T-helper 1 cell (primary cell): Measurements from ENCODE around the gene PLSCR5.

Experiments
- DNase-seq, 5 donors: peaks; one replicate each; pipeline ENCODE4 v3.0.0-alpha.2; 2012 to 2020
- total RNA-seq, 4 donors: gene quantifications; one replicate each; lab custom pipeline; 2026; lab: John Stamatoyannopoulos, UW

PLSCR5 gene, protein sequence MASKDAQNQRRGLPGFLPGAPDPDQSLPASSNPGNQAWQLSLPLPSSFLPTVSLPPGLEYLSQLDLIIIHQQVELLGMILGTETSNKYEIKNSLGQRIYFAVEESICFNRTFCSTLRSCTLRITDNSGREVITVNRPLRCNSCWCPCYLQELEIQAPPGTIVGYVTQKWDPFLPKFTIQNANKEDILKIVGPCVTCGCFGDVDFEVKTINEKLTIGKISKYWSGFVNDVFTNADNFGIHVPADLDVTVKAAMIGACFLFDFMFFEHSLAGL
- 0 reads per million in 4 donors for total RNA-seq

DNA sequence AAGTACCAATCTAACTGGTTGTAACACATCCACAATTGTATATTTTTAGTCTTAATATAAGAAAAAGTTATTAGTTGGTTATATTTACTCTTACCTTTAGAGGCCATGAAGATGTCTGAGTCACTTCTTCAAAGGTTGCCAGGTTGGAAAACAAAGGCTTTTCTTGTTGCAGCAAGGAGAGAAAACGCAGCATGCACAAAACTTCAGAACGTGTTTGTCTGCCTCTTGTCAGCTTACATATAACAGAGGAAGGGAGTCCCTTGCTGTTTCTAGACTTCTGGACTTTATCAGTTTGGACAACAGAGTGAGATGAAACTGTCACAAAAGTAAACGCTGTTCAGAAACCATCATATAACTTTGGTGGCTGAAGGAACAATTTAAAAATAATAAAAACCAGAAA is at the start of gene PLSCR5:
Gene PLSCR5 (minus strand): TSS at position 241 of the 400 bp plus-strand sequence. CDS start 134 bp downstream, at position 107.
- no peak for DNase-seq

DNA sequence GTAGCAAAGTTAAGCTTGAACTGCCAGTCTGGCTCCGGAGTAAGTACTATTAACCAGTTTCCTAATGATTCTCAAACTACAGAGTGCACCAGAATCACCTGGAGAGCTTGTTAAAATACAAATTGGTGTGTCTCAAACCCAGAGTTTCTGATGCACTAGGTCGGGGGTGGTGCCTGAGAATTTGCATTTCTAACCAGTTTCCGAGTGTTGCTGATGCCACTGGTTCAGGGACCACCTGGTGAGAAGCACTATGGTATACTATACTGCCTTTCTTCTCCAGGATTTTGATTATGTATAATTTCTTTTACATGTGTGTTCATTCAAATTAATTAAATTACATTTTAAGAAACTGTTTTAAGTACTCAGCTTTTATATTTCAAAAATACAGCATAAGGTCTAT is 48.8 kb upstream of the PLSCR5 start:
- no peak for DNase-seq

- no peak for DNase-seq
These were observed 45.7 kb upstream of the PLSCR5 start for GRCh38 chr3:146650691-146651442.

DNA sequence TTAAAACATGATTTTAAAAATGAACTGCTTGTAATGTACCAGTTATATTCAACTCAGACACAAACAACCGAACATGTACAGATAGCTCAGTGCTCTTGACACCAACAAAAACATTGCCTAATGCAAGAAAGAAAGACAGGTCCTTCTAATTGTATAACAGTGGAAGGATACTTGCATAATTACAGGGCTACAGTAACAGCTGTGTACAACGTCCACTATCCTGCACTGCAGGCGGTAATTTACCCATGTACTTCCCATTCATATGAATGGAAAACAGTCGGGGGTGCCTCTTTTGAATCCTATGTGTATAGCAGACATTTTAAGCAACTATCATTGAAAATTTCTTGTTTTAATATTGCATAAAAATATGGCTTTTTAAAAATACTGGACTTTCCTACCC is 41.1 kb upstream of the PLSCR5 start:
- no peak for DNase-seq

GRCh38 chr3:146640955-146641867 is 36.1 kb upstream of the PLSCR5 start:
- peak in 1 of 5 donors; percentile 18 for DNase-seq

DNA sequence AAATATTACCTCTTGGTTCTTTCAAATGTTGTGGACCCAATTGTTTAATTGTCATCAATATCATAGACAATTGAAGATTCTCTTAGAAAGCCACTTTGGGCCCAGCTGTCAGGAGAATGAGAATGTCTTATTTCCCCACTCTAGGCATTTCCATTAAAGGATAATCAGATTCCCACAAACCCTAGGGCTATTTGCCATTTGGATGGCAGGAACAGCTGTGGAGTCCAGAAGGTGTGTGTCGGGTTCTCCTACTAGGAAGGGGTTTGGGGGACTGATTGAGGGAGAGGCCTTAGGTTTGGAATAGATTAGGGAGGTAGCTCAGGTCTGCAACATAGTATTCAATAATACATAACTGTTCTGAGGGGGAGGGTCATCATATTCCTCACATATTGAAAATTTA is 35.2 kb upstream of the PLSCR5 start:
- no peak for DNase-seq

DNA sequence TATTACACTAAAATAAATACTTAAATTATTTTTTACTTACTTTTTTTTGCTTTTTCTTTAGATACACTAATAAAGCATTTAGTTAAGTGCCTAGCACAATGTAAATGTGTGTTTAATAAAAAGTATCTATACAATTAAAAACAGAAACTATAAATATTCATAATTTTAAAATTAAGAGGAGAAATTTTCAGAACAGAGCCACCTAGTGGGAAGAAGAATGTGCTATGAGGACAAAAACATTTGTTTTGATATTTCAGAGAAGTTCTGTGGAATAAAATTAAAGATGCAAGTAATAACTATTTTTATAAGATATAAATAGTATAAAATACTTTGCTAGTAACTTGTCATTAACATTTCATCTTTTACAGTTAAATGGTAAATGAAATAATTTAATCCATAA is 33.6 kb upstream of the PLSCR5 start:
- DNase-seq, result no peak

GRCh38 chr3:146637871-146638270 is 32.7 kb upstream of the PLSCR5 start:
- DNase-seq, result no peak

DNA sequence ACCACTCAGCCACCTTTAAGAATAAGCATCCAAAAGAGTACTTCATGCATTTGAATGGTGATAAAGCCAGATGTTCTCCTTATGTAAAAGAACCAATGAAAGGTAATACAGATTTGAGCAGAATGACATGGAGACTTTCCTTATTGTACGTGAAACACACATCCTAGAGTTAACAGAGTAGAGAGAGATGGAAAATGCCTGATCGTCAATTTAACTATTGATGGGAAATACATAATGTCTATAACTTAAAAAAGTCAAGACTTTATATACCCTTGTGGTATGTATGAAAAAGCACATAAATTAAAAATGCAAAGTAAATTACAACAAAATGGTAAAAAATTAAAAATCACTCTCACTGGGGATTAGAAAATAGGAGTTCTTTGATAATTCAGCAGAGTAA is 31.7 kb upstream of the PLSCR5 start:
- no peak for DNase-seq

DNA sequence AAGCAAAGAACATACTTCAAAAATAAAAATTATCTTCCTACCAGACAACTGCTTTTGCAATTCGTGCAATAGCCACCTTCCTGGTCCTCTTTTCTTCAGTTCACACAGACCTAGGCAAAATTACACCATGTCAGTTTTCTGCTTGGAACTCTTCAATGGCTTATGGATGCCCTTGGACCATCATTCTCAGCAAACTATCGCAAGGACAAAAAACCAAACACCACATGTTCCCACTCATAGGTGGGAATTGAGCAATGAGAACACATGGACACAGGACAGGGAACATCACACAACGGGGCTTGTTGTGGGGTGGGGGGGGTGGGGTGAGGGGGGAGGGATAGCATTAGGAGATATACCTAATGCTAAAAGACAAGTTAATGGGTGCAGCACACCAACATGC is 29.2 kb upstream of the PLSCR5 start:
- no peak for DNase-seq

DNA sequence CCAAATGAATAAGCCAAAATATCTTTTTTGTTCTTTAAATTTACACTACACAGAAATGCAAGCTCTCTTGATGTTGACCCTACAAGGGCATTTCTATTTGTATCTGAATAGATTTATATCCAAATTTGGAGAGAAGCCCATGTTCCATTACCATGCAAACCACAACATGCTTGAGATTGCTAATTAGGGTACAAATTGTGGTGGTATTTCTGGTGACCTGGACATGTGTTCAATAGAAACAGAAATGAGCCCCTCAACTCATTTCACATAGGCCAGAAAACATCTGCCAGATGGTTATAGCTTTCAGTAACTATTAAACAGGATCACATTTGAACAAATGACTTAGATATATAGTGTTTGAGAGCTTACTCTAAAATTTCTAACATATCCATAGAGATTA is 23.5 kb upstream of the PLSCR5 start:
- DNase-seq, result no peak

- no peak for DNase-seq
These were observed 21.4 kb upstream of the PLSCR5 start for GRCh38 chr3:146626403-146627122.

GRCh38 chr3:146625186-146625775 is 20.1 kb upstream of the PLSCR5 start:
- no peak for DNase-seq

DNA sequence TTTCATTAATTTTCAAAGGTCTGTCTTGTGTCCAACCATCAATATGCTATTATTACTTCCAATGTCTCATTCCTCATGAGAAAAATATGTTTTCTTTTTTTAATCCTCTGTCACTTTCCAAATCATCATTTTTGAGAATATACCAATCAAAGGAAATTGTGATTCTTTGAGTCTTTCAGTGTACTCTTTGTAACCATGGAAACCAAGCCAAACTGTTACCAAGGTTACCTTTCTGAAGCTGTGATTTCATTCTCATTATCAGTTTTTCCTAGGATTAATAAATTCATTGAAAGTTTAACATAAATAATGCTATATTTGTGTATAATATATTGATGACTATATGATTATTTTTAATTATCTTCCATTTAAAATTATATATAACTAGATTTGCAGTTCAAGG is 16.6 kb upstream of the PLSCR5 start:
- DNase-seq, result no peak

DNA sequence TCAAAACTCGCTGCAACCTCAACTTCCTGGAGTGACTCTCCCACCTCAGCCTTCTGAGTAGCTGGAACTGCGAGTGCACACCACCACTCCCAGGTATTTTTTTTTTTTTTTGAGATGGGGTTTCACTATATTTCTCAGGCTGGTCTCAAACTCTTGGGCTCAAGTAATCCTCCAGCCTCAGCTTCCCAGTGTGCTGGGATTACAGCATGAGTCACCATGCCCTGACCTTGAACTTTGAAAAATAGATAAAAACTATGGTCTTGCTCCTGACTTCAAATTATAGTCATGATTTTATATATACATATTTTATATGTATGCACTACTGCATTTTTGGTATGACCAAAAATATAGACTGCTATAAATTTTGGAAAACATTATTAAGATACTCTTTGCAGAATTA is 6.9 kb upstream of the PLSCR5 start:
- no peak for DNase-seq

DNA sequence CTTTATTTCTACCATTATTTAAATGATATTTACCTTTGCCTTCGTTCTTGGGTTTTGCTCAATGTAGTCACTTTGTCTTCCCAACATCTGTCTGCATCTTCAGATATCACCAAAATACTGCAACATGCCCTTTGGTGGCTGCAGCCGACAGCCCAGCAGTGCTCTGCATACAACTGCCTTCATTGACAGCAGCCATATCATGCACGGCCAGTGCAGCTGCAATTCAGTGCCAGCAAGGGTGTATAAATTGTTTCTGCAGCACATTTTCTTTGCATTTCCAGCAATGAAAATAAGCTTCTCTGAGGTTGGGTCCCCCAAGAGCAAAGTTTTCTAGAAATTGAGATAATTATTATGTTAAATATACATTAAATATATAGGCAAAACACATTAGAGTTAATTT is 6.0 kb upstream of the PLSCR5 start:
- DNase-seq, result no peak

DNA sequence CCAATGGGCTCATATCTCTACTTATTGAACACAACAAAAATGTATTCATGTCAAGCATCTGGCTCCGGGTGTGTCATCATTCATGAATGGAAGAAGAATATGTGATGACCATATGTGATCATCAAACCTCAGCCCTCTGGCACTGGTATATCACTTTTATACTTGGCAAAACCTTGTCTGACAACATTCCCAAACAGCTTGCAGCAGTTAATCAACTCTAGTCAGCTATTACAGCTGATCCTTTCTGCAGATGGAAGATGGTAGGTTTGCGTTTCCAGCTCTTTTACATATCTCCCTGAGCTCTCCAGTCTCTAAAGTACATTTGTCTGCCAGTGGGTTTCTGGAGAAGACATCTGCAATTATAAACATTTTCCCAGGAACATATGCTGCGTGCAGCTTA is 6.6 kb downstream of the PLSCR5 start:
- DNase-seq, result no peak

DNA sequence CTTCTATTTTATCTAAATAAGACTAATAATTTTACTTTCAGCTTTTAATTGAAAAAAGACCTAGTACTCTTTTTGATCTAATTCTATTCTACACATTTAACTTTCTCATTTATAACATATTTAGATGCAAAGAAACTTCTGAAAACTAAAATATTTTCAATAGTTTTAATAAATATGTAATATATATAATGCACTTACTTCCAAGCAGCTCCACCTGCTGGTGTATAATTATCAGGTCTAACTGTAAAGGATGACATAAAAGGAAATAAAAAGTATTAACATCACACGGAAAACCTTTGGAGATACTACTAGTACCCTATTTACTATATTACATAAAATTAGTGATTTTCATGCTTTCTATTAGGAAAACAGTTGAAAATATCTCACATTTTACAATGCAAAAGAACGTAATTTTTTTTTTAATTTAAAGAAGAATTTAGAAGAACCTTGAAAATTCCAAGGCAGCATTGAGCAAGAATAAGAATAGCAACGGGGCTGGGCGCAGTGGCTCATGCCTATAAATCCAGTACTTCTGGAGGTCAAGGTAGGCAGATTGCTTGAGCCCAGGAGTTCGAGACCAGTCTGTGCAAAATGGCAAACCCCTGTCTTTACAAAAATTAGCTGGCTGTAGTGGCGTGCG is 10.2 kb downstream of the PLSCR5 start:
- no peak for DNase-seq

DNA sequence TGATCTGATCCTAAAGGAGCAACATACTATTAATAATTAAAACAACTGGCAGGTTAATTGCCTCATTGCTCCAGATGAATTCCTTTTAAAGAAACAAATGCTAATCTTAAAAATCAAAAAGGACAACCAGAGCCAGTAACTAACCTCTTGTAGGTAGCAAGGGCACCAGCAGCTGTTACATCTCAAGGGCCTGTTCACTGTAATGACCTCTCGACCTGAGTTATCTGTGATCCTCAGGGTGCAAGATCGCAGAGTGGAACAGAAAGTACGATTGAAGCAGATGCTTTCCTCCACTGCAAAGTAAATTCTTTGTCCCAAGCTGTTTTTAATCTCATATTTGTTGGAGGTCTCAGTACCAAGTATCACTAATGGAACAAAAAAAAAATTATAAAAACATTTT is 11.4 kb downstream of the PLSCR5 start:
- no peak for DNase-seq

GRCh38 chr3:146590521-146590920 is 14.6 kb downstream of the PLSCR5 start:
- no peak for DNase-seq

DNA sequence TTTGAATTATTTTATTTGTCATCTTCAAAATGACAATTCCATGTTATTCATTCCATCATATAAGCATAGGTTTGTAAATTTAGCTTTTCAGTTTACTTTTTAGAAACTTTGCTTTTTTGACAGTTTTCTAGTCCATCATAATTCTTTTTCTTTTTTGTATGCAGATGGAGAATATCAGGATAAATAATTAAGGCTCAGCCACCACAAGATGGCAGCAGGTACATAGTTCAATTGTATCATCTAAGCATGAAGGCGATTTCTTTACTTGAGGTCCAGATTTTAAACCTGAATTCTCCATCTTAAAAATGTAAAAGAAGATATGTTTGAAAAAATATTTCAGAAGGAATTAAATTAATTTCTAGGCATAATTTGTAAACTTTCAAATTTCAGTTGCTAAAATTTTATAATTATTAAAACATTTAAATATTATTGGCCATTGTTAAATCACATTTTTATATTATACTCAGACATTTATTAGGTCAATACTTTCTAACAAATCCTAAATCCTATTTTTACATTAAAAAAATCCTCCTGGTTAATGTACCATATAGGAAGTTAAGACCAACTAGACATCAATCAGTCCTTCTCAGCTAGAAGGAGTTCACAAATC is 15.1 kb downstream of the PLSCR5 start:
- peak in 1 of 5 donors; percentile 8 for DNase-seq
